Middle frontal gyrus (tissue), 1 donor: ENCODE measurements around the gene MRGPRX4.

ENCODE experiments used
- DNase-seq: peaks from one replicate; pipeline ENCODE4 v3.0.0-alpha.2; 2015; ENCODE audit warnings: low spot score; ENCODE audit errors: extremely low spot score

Gene MRGPRX4

DNA sequence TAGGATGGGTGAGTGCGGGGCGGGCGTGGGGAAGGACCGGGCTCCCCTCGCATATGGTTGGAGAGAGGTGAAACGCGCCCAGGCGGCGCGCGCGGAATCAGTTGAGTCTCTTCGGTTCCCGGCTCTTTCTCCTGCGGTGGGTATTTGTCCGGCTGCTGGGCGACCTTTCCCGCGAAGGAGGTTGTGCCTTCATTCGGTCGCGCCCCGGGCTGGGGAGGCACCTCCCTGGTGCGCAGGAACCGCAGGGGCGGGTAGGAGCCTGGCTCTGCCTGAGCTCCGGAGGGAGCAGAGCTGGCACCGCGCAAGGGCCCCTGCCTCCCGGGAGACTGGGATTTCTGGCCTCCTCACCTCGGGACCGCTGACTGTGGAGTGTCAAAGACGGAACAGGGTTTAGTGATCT, 36.4 kb downstream of the MRGPRX4 start:
- DNase-seq = no peak

DNA sequence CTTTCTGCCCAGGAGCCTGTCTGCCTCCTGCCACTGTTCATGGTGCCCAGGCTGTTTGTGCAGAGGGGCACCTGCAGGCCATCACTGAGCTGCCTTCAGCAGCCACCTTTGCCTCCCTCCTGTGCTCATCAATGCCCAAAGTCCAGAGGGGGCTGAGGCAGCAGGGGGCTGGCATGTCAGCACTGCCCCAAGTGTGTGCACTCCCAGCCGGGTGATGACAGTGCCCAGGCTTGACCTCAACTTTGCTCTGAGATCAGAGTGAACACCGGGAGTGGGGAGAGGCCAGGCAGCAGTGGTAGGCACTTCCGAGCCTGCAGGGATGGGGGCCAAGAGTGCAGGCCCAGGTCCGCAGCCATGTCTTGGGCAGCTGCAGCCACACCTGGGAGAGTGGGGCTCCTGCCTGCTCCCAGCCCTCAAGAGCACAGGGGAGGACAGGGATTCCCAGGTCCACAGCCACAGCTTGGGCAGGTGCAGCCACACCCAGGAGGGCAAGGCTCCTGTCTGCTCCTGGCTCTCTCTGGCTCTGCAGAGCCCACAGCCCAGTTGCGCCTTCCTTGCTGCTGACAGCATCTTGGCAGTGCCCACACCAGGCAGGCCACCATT, 48.7 kb downstream of the MRGPRX4 start:
- no peak for DNase-seq

DNA sequence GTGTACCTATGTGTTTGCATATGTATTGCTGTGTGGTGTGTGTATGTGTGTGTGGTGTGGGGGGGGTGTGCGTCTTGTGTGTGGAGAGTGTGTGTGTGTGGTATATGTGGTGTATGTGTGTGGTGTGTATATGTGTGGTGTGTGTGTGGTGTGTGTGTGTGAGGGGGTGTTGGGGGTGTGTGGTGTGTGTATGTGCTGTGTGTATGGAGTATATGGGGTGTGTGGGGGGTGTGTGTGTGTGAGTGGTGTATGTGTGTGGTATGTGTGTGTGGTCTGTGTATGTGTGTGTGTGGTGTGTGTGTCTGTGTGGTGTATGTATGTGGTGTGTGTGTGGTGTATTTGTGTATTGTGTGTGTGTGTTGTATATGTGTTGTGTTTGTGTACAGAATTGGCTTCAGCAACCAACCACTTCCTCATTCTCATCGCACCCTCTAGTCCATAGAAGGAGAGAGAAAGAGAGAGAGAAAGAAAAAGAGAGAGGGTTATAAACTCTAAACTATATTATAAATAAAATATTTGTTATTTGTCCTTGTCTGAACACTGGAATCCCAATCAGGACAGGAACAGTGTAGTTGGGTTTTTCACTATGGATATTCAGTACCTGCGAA, 50.3 kb downstream of the MRGPRX4 start:
- no peak for DNase-seq
